NCI-H187 treated with DMSO at 0.1 percent for 48 hours (cell line): ENCODE measurements around the gene CYP27B1.
"Not testable (repeated sequence)": the region's sequence is repeated elsewhere in the genome, so short reads cannot be mapped to it uniquely, and the experiment has no call there.

Experiments used
- DNase-seq: peaks from one replicate; lab custom pipeline; 2025; lab: John Stamatoyannopoulos, UW

Gene CYP27B1

DNA sequence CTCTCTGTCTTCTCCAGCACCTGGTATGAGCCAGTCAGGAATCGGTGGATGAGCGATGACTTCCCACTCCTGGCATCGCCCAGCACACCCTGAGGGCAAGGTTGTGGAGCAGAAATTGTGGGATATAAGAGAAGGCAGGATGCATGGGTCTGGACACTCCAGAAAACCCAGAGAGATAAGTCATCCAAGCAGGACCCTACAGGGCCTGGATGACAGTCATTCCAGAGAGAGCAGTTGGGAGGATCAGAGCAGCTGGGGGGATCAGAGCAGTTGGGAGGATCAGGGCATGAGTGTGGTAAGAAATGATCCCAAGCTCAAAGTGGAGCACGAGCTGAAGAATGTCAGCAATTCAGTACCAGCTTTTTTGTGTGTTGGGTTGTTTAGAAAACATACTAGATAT is 32.3 kb downstream of the CYP27B1 start:
- no peak for DNase-seq

GRCh38 chr12:57733928-57734327 is 33.0 kb downstream of the CYP27B1 start:
- no peak for DNase-seq

DNA sequence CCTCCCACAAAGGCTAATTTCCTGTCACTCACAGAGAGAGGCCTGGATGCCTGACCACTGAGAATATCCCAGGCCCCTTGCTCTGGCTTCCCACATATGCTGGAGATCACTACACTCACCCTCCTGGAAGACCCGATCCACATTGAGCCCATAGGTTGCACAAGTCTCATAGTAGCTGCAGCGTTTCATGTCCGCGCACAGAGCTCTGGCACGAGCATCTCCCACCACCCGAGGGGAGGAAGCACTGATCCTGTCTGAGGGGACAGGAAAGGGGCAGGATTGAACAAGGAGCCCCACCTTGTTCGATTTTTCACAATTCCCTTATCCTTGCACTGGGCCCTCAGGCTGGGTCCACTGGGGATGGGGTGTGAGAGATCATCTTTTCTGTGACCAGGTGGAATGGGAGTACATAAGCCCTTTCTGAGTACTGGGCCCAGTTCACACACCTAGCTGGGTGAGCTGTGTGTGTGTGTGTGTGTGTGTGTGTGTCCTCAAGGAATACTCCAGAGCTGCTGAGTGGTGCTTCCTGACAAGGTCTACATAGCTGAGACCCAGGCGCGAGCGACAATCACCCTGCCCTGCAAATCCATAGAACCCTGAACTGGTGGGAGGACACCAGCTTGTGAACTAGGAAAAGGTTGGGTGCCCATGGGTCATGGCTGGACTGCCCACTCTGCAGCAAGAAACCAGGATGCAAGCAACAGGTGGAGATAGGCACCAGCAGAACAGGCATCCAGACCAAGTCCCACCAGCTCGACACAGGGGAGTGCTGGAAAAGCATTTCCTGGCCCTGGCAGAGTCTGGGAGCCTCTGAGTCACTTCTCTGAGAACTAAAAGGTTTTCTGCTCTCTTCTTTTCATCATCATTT is 33.9 kb downstream of the CYP27B1 start:
- no peak for DNase-seq

DNA sequence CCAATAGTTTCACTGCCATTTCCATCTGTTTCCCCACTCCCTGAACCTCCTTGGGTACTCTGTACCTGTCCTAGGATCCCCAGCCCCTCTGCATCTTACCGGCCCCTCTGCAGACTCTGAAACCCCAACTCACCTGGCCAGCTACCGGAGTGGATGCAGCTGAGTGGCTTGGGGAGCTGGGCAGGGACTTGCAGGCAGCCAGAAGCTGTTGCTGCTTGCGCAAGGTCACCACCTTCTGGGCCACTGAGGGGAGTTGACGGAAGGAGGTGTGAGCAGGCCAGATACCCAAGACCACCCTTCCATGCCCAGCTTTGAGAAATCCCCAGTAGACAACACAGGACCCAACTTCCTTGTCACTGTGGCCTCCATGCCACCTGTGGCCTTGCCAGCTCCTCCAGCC is 34.6 kb downstream of the CYP27B1 start:
- no peak for DNase-seq

DNA sequence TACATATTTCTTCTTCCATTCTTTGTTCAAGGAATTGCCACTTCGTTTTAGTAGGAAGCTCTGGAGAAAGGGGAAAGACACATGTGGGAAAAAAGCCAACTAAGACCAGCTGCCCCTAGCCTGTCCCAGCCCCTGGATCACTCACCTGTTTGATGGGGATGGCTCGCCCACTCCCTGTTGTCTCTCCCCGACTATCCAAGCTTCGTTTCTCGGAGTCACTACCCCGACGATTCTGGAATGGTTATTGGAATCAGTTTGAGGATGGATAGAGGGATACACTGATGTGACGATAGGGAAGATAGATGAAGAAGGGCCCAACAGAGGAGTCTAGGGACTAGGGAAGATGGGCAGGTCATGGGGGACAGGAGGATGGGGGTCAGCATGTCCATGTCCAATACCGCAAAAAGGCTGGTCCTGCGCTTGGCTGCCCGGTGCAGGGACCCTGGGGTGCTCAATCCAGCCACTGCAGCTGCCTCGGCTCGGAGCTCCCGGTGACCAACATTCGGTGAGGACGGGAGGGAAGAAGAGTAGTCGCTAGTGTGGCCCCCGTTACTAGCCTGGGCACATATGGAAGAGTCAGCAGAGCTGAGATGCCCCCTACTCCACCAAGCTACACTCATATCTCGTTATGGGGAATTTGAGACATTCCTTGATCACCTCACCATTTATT is 35.3 kb downstream of the CYP27B1 start:
- no peak for DNase-seq

DNA sequence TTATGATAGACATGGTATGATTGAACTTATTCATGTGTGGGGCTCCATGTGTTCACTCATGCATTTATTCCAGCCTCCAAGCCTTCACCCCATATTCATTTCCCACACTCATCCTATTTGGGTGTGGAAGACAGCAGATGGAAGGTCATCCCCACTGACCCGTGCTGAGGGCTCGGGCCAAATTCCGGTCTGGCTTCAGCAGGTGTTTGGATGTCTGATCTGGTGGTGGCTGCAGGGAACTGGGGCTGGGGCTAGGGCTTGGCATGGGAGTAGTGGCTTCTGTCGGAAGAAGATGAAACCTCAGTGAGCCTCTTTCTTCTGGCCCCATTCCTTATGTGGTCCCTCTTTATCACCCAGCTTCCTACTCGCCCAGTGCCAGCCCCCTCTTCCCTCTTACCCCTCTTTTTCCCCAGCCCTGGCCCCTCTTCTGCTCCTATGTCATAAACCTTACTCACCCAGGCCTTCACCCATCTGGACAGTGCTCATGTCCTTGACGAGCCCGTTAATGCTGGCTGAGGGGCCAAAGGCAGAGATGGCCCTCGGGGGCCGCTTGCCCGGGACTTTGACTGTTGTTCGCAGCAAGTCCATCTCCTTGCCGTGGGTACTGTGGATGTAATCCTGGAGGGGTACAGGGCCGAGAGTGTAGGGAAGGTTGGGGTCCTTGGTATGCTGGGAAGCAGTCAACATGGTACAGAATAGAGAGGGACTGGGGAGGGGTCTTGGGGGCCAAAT is 36.4 kb downstream of the CYP27B1 start:
- no peak for DNase-seq

- no peak for DNase-seq
Observed at GRCh38 chr12:57729321-57729844, 37.5 kb downstream of the CYP27B1 start.

DNA sequence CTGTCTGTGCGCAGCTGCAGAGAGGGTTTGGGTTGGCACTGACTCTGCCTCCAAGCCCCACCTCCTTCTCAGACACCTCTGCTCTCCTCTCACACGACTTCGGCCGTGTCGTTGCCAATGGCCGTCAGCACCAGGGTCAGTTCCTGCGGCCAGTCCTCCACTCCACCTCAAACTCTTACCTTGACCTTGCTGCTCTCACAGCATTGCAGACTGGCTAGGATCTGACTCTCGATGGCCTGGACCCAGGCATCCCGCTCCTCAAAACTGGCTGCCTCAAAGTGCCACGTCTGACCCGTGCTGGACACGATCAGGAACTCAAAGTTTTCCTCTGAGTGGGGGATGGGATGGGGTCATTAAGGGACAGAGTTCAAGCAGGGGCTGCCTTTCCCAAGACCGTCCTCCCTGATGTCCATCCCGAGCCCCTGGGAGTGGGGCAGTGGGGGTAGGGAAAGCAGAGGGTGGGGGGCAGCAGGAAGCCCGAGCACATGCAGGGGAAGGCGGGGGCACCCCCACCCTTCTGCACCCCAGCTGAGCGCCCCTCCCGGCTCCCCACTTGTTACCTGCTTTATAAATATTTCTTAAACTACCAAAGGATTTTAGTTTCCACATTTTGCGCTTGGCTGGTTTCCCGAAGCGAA is 39.0 kb downstream of the CYP27B1 start:
- no peak for DNase-seq

DNA sequence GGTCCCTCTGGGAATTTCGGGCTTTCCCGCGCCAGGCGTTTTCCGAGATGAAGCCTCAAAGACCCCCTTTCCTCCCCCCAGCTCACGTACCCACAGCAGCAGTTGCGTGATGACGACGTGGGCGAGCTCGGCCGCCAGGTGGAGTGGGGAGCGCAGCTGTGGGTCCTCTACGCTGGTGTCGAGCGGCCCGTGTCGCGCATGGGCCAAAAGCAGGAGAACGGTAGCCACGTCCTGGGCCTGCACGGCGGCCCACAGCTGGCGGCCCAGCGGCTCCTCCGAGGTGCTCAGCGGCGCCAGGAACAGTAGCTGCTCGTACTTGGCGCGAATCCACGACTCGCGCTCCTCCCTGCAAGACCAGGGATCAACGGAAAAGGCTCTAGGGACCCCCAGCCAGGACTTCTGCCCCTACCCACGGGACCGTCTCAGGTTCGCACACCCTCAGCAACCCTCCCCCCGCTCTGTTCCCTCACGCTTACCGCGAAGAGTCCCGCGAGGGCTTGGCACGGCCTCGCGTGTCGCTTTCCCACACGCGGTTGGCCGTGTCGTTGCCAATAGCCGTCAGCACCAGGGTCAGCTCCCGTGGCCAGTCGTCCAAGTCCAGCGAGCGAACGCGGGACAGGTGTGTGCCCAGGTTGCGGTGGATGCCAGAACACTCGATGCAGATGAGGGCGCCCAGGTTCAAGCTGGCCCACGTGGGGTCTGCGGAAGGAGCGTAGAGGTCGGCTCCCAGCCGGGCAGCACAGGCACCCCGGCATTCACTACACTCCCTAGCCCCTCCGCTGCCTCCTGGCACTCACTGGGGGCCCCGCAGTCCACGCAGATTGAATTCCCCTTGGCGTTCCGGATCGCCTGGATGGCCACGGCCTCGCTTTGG is 39.8 kb downstream of the CYP27B1 start:
- DNase-seq, result no peak

DNA sequence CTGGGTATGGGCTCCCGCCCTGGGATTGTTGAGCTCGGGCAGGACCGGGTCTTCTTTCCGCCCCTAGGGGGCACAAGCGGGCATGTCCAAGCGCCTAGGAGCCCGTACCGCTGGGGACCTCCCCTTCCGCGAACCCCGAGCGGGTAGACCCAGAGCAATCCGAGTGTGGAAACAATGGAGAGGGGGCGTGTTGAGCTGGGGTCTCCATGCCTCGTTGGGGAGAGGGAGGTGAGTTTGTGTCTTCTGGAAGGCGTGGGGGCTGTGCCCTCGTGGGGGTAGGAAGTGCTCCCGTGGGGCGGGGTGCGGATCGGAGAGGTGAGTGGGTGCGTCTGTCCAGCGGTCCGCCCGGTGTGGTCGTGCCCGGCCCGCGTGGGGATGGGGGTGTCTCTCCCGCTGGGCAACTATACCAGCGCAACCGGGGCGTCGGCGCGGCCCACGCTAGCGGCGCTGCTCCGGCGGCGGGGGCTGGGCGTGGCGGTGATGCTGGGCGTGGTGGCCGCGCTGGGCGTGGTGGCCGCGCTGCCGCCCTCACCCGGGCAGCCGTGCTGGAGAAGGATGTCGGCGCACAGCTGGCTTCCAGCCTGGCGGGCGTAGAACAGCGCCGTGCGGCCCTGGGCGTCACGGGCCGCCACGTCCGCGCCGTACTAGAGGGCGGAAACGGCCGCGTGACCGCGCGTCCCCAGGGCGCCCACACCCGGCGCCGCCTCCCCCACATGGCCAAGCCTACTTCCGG is 40.6 kb downstream of the CYP27B1 start:
- peak; percentile 39 for DNase-seq

- DNase-seq, result no peak
Observed at GRCh38 chr12:57725851-57726150, 41.1 kb downstream of the CYP27B1 start.

DNA sequence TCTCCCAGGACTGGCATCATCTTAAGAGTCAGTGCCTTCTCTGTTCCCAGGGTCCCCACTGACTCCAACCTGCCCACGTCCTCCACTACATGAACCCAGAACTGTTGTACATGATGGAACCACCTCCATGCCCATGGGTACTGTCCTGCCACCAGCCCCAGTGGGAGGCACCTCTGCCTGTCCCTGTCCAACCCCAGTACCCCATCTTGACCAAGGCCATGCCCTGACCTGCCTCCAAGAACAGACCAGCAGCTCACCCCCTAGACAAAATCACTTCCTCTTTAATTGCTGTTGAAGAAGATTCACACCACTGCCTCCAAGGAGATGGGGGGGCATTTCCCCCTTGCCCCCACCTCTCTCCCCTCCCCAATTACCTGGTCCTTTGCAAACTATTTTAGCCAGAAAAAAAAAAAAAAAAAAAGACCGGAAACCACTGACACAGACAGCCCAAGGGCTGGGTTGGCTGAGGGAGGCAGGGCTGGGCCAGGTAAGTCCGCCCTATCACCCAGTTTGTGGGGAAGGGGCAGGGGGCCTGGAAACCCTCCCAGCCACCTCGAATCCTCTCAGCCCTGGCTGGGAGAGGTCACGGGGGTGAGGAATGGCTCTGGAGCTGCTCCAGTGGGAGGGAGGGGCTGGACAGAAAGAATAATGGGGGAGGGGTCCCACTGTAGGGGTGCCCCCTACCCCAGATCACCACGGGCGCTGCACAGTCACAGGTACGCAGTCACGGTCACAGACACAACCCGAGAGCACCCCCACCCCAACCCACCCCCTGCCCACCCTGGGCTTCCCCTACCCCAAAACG is 41.7 kb downstream of the CYP27B1 start:
- DNase-seq, result no peak

DNA sequence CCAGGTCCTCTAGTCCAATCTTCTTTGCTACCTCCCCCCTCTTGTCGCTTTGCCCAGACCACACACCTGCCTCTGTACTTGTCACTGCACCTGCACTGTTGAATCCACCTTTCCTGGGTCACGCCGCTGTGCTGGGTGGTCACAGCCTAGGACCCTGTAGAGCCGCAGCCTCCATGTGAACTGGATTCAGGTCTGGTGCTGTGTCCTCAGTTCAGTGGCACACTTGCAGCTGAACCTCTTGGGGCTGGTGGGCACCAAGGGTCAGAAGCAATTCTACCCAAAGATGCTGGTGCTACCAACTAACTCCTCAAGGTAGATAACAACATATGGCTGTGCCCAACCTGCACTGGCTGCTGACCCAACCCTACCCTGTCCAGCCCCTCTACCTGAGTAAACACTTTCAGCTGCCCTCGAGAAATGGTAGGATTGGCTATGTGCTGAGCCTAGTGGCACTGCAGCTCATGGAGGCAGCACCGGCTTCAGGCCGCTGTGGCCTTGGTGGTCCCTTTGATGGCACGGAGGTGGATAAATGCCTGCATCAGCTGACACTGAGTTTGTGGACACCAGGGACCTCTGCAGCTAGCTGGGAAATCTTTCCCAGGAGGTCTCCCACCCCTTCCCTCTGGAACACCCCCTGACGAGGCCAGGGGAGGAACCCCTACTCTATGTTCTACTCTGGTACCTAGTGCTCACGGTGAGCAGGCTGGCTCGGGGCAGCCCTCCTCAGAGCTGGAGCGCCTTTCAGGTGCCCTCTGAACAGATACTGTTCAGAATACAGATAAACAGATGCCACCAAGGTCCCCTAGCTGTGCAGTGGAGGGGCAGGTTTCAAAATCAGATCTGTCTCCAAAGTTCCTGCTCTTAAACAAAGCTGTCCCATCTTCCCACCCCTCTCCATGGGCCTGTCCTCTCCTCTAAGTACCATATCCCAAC is 42.6 kb downstream of the CYP27B1 start:
- no peak for DNase-seq

GRCh38 chr12:57723630-57723962 is 43.3 kb downstream of the CYP27B1 start:
- no peak for DNase-seq

DNA sequence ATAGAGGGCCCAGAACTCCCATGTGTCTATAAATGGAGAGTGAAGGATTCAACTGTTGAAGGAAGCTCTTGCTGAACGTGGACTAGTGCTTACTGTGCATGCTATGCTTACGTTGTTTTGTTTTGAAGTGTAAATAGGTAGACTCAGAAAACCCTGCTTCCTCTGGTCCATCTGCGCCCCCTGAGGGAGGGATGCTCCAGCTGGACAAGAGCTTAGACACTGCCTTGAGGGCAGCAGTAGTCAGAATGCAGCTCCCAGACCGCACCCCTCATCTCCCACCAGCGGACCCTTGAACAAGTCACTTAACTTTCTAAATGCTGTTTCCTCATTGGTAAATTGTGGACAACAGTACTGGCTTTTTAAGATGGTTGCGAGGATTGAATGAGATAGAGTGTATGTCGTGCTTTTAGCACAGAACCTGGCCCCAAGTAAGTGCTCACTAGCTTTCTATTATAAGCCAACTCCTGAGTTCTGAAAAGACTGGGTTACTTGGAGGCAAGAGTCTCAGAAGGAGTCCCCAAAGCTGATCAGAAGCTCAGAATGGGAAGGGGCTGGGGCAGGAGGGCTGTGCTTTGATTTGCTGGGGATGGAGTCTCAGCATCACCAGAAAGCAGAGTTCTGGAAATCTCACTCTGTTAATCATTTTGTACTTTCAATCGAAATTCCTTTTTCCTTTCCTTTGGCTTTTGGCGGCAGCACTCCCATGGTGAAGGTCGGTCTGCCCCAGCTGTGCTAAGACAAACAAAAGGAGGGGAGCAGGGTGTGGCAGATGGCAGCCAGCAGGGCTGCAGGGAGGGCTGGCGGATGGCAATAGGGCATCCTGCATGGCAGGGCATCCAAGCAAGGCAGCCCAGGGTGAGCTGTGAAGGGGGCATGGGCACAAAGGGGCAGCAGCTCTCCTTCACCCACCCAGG is 43.9 kb downstream of the CYP27B1 start:
- DNase-seq, result no peak

GRCh38 chr12:57721846-57722608 is 44.9 kb downstream of the CYP27B1 start:
- DNase-seq, result not testable (repeated sequence)
